ENCODE results near the gene MDFI.

The MDFI gene

DNA sequence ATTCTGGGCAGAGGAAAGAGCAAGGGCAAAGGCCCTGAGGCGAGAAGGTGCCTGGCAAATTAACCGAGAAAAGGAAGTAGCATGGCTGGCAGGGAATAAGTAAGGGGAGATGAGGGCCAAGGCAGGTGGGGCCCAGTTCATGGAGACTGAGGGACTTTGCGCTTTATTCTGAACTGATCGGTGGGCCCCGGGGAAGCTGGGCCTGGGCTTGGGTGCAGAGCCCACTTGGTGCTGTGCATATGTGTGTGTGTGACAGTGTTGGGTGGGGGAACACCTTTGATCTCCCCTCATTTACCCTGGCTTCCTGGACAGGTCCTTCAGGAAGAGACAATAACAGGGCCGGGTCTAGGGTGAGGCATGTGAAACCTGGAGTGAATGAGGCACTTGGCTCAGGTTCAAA lies 2.9 kb upstream of the MDFI start:
- DNase-seq, result no peak

DNA sequence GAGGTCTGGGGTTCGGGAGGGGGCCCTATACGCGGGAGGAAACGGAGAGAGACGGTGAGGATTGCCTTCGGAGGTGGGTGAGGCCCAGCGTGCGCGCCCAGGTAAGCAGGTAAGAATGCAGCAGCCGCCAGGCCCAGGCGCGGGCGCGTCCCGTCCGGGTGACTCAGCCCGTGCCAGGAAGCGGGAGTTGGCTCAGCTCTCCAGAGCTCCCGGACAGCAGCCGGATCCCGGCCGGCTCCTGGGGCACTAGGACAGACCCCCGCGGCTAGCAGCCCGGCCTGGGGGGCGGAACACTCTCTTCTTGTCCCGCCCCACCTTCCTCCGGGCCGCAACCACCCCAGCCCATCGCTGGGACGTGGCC lies 1.5 kb upstream of the MDFI start:
- no peak for DNase-seq

DNA sequence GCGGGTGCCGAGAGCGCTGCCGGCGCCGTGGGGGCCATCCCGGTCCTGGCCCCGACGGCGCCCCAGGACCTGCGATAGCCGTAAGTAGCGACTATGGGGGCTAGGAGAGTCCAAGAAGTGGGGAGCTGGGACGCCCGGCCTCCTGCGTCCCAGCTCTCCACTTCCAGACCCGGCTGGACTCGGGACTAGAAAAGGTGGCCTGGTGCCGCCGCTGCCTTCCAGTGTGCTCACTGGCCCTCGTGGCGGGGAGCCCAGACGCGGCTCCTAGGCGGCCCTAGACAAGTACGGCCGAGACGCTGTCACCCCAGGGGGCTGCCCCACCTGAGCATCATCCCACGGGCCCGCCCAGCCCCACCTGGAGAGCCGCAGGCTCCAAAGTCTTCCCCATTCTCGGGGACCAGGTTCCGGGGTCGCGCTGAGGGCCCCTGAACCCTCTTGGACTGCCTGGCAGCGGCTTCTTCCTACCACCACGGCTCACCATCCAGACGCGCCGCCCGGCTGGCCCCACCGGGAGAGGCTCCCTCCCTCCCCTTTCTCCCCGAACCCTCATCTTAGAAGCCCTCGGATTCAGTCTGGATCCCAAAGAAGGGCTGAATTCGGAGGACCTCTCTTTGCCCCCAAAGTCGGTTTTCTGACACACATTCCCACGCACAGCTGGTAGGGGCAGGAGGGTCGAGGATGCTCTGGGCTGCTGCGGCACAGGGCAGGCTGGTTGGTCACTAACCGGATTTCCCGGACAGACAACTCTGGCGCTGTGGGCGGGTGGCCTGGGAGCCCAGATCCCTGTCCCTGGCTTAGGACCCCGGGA lies 870 bp upstream of the MDFI start:
- no peak for DNase-seq

DNA sequence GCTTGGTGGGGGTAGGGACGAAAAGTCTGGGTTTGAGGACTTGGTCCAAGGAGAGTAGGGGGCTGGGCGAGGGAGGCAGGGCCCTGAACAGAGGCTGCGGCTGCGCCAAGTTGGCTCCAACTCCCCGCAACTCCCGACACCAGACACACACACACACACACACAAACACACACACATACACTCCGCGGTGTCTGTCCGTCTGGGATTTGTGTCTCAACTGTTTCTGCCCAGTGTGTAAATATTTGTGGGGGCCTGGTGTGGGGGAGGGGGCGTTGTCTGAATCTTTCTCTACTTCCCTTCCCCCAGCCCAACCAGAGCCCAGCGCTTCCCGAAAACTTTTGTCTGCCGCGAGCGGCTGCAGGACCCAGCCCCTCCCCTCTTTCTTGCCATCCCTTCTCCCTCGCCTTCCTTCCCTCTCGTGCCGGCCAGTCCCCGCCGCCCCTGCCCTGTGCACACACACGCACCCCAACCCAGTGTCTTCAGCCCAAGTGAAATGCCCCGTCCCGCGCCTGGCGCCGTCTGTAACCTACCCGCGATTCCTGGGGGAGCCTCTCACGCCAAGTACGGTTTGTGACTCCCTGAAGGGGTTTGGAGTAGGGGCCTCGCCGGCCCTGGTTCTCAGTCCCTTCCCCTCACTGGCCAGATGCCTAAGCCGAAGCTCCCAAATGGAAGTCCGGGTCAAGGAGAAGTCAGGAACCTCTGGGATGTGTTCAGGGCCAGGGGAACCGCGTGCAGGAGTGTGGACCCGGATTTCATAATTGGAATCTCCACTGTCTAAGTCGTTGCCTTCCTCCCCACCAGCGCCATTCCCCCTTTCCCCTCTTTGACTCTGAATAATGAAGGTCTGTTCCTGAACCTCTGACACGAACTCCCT lies 904 bp downstream of the MDFI start:
- DNase-seq, result no peak

DNA sequence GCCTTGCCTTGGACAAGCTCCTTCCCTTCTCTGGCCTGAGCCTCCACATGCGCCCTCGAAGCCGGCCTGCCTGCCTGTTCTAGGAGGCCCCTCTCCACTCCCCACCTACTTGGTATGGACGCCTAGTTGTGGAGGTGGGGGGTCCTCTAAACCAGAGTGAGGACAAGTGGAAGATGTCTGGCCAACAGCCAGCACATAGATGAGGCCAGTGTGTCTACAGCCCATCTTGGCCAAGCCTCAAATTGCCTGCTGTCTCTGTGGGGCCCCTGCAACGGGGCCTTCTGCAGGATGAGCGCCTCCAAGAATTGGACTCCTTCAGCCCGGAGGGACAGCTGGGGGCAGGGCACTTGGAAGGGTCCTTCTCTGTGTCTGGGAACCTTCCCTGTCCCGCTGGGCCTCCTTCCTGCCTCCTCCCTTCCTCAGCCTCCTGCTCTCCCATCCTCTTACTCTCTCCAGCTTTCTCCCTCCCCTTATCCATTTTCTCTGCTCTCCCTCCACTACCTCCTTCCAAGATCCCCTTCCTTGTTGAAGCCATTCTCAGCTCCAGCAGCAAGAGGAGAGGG lies 1.6 kb downstream of the MDFI start:
- no peak for DNase-seq

DNA sequence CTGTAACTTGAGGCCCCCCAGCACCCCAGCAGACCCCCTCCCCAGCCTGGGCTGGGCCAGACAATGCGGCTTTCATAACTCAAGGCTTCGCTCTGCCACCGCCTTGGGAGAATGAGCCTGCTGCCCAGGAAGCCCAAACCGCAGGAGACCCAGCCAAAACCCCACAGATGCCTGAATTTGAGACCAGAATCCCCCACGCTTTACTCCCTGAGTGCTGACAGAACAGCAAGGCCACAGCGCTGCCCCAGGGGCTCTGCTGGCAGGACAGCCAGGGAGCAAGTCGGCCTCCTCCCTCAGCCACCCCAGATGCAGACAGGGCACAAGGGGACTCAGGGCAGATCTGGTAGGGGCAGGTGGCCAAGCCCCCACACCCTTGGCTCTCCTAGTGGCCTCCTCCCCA lies 2.2 kb downstream of the MDFI start:
- DNase-seq, result no peak

DNA sequence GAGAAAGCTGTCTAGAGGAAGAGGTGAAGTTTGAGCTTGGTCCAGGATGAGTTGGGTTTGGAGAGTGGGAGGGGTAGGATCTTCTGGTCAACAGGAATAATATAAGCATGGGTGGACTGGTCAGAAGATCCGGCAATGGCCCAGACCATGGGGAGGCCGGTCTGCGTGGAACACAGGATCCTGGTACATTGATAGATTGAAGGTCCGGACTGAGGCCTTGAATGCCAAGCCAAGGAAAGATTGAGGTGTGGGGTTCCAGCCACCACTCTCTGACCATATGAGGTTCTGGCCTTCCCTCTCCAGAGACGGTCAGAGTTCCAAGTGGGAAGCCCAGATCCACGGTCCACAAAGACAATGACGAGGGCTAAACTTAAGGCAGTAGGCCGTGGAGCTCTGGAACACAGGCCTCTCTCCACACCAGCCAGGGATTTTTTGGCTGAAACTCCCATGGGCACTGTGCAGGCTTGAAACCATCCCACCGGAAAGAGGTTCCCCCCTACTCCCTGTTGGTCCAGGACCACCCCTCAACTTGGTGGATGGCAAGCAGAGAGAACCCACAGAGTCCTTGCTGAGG lies 3.2 kb downstream of the MDFI start:
- no peak for DNase-seq

DNA sequence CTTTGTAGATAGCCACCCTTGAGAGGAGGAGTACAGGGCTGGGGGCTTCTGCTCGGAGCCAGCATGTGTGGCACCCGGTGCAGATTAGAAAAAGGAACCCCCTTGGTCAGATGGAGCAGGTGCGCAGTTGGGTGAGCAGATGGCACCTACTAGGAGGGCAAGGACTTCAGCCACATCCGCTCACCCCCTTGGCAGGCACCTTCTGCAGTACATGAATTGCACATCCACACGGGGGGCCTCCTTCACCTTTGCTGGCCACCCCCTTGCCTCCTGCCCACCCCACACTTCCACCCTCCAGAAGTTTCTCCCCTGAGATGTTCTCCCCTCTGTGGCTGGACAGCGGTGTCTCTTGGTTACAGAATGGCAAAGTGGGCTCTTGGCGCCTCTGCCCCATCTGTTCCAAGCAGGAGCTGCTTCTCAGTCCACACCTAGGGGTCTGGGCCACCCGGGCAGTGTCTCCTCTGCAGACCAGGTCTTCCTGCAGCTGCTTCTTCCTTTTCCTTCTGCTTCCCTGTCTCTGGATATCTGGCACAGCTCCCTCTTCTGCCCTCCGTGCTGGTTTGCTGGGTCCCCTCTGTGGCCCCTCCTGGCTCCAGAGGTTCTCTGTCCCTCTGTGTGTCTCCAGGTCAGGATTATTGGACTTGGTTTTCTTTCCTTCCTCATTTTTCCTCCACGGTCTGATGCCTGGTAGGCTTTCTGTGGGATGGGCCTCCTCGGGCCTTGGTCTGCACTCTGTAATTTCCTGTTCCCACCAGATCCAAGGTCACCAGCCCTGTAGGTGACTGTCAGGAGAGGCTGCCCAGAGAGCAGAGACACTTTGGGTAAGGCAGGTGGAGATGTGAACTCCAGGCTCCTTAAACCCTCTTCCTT lies 4.1 kb downstream of the MDFI start:
- no peak for DNase-seq

DNA sequence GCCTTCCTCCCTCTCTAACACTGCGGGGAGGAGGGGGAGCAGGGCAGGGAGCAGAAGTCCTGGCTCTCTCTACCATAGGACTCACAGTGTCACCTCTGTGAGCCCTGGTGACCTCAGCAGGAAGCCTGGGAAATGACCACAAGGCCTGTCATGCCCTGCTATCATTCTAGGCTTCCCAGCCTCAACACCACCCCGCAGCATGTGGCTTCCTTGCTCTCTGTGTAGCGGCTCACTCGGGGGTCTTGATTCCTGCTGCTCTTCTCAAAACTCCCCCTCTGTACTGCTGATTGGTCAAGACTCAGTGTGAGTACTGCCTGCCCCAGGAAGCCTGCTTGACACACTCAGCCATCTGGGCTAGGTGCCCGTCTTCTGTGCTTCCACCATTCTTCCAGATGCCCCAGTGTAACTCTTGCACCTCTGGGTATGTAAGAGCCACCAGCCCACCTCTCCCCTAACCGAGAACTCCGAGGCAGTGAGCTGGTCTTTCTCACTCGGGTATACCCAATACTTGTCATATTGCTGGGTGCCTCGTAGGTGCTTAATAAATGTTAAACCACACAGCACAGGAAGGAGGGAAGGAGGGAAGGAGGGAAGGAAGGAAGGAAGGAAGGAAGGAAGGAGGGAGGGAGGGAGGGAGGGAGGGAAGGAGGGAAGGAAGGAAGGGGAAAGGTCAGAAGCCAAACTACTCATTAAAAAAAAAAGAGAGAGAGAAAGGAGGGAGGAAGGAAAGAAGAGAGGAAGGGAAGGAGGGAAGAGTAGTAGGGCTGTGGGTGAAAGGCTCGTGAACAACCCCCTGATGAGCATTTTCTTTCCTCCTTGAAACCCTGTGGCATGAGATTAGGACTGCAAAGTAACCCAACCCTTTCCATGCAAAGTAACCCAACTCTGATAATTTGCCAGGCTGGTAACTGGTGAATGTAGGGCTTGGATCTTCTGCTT lies 5.0 kb downstream of the MDFI start:
- peak in 1 of 2 experiments; percentile 8 for DNase-seq

DNA sequence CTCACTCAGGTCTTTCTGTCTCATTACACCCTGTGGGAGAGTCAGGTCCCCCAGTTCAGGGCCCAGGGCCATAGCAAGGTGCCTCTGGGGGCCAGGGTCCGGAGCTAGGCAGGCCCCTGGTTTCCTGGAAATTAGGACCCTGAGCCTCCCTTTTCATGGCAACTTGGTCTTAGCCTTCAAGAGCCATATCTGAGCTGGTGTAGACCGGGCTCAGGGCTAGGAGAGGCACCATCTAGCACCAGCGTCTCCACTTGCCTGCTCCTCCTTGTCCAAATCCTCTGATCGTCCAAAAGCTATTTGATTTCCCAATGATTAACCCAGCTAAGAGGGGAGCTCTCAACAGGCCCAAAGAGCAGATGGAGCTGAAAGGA lies 5.6 kb downstream of the MDFI start:
- DNase-seq, result no peak

DNA sequence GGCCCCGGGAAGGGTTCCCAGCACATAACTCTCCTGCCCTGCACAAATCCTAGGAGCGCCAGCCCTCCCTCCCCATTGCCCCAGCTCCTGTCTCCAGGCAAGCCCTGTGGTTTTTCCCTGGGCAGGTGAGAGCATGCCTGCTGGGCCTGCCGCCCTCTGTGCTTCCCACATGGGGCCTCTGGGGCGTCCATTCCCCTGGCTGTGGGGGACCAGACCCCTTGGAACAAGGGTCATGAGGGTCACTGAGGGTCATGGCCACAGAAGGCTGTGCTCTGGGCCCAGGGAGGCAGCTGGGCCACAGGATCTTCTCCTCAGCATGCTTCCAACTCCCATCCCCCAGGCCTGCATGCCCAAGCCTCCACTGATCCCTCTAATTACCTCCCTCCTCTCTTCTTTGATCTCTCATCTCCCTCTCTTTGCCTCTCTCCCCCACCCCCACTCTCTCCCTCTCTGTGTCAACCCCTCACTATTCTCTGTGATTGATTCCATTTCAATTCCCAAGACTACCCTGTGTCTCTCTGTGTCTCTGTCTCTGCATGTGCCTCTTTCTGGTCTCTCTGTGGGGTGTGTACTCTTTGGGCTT lies 6.1 kb downstream of the MDFI start:
- DNase-seq, result no peak

DNA sequence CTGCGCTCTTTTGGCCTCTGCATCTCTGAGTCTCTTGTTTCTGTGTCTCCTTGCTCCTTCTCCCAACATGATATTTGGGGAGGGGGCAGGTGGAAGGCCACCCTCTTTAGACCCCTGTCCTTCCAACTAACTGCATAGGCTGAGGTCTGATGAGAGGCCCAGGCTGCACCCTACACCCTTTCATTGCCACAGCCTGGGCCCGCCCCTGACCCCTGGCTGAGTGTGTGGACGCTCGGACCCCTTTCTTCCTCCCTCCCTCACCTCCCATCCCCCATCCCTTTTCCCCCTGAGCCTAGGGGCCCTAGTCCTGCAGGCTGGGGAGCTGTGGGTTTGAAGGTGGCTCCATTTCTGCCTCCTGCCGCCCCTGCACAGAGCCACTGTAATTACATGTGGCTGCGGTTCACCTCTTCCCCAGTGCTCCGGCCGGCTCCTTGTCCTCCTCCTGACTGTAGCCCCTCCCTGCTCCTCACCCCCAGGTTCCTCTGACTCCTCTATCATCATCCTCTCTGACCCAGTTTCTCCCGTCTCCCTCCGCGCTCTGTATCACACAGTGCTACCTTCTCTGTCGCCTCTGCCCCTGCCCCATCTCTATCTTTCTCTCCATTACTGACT lies 6.8 kb downstream of the MDFI start:
- no peak for DNase-seq

DNA sequence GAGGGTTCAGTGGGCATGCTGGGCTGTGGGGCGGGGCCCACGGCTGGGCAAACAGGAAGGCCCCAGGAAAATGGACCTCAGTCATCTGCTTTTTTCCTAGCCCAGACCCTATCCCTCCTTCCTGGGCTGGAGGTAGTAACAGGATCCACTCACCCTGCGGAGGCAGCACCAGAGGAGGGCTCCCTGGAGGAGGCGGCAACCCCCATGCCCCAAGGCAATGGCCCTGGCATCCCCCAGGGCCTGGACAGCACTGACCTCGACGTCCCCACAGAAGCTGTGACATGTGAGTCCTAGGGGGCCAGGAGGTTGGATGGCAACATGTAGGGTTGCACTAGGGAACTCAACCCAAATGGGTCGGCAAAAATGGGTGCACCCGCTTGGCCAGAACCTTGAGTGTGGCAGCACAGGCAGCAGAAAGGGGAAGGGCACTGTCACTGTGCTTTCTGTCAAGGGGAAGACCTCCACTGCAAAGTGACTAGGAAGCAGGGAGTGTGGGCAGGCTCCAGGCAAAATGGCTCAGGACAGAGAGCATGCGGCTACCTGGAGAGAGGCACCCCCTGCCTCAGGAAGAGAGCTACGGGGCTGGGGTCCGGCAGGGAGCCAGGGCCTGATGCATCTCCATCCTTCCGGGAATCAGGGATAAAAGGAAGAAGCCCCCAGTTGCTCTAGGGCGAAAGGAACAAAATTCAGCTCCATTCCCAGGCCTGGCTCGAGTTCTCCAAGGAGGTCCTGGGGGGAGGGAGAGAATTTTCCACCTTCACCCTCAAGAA lies 7.9 kb downstream of the MDFI start:
- no peak for DNase-seq

DNA sequence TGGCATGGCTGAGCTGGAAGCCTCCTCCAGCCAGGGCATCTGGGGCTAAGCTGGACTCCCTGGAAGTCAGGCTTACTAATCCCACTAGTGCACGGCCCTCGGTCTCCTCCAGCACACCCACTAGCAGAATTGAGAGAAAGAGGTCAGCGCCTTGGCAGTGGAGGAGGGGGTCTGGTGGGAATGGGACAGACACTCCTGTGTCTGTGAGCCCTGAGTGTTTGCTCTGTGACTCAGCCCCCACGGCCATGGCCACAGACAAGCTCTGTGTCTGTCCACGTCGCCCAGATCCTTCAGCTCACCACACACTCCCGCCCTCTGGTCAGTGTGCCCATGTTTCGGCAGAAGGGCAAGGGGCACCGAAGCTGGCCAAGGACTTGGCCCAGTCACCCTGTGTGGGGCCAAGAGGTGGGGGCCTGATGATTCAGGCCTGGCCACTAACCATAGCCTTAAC lies 8.8 kb downstream of the MDFI start:
- DNase-seq, result no peak

DNA sequence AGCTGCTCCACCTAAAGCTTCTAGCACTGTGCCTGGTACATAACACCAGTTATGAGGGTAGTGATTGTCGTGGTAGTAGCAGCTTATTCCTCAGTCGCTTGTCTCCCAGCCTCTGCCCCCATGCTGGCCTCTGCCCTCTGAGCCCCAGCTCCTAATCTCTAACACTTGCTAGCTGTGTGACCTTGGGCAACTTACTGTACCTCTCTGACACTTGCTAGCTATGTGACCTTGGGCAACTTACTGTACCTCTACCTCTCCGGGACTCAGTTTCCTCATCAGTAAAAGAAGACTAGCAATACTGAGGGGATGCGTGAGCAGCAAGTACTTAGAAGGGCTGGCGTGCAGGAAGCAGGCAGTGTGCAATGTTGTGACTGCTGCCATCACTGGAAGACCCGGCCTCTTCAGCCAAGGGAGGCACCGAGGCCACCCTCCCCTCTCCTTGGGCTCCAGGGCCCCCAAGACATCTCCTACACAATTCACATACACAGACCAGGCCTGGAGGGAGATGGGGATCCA lies 9.9 kb downstream of the MDFI start:
- no peak for DNase-seq

DNA sequence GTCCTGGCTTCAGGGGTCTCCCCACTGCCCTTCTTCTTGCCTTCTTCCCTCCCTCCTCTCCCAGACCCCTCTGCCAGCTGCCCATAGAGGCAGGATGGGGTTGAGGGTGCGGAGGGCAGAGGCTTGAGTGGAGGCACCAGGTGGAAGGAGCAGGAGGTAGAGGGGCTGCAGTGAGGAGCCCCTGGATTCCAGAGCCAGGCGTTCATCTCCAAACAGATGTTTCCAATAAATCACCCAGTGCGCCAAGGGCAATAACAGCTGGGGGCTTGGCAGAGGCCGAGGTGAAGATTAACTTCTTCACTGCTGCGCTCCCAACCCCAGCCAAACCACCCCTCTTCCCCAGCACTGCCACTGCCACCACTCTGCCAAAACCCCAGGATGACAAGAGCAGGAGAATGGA lies 10.7 kb downstream of the MDFI start:
- no peak for DNase-seq

DNA sequence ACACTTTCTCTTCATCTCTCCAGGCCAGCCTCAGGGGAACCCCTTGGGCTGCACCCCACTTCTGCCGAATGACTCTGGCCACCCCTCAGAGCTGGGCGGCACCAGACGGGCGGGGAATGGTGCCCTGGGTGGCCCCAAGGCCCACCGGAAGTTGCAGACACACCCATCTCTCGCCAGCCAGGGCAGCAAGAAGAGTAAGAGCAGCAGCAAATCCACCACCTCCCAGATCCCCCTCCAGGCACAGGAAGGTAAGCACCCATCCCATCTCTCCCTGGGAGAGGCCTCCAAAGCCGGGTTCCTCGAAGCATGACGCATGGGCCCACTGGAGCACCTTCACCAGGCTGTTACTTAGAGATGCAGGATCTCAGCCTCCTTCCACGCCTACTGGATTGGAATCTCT lies 11.3 kb downstream of the MDFI start:
- no peak for DNase-seq

DNA sequence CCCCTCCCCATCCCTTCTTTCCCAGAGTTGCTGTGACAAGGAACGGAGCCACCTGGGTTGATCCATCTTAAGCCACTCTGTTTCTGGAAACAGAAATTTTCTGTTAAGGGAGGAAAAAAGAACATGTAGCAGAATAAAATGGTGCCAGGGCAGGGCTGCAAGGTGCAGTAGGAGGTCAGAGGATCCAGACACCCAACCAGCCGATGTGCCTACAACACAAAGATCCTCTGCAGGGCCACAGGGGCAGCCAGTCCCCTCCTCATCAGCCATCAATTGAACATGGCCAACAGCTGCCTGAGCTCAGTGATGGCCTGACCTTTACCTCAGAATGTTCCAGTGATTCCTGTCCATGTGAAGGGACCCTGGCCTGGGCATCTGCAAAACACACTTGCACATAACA lies 11.9 kb downstream of the MDFI start:
- no peak for DNase-seq

DNA sequence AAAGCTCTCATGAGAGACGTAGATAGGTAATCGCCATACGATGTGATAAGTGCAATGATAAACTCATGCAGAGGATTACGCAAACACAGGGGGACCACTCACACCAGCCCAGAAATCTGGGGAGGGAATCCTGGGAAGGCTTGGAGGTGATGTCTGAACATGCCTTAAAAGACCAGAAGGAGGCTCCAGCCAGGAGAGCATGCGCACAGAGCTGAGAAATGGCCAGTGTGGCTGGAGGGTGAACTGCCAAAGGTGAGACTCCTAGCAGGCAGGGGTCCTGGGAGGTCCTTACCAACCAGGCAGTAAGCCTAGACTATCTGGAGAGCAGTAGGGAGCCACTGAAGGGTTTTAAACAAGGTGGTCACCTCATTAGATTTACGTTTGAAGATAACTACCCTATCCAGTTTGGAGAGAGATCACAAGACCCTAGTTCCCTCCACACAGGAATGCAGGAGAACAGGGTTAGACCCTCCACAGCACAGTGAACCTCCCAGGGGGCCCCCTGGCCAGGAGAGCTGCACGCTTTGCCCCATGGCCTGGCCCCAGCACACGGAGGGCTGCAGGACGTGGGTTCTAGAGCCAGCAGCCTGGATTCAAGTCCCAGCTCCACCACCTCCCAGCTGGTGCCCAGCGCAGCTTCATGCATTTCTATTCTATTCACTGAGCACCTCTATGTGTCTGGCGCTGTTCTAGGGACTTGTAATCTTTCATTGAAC lies 13.1 kb downstream of the MDFI start:
- no peak for DNase-seq
